ENCODE data around the gene PACSIN1.

GRCh38 chr6:34530753-34531365 is 65.0 kb downstream of the PACSIN1 start:
- TF ChIP-seq CTCF (IDR thresholded peaks at IDR 0.05) (no peak), POLR2A (IDR thresholded peaks at IDR 0.05) (no peak)
